Activated CD4-positive, alpha-beta memory T cell treated with anti-CD3 and anti-CD28 coated beads, Interleukin-2, amount 10 ng/mL, durations not matched to agents 7 days and 5 days (primary cell): ENCODE results near the gene INSM1. TPM values are rescaled to one million over a fixed set of nuclear protein-coding genes. Genes with fewer than 3 reads are reported as not detected.

ENCODE experiments used
- CTCF ChIA-PET: fragments of 350-600 bp; sonication (Branson Sonifier 250); formaldehyde crosslinking; loops from one replicate; lab custom pipeline; 2021; ENCODE audit warnings: antibody characterized with exemption, inconsistent platforms; lab: Charles Lee
- POLR2A ChIA-PET: fragments of 350-600 bp; sonication (Branson Sonifier 250); formaldehyde crosslinking; loops from one replicate; lab custom pipeline; 2021; ENCODE audit warnings: antibody characterized with exemption; lab: Charles Lee
- DNase-seq: peaks from one replicate; pipeline ENCODE4 v3.0.0-alpha.2; 2020
- H3K27ac Mint-ChIP-seq: one replicate; pipeline ENCODE4 v1.8.0; 2021; ENCODE audit warnings: mild to moderate bottlenecking, mixed read lengths
- H3K27me3 Mint-ChIP-seq: one replicate; pipeline ENCODE4 v1.8.0; 2021; ENCODE audit warnings: mixed read lengths
- H3K36me3 Mint-ChIP-seq: one replicate; pipeline ENCODE4 v1.8.0; 2021; ENCODE audit warnings: low read depth, mixed read lengths
- H3K4me1 Mint-ChIP-seq: one replicate; pipeline ENCODE4 v1.8.0; 2021; ENCODE audit warnings: mixed read lengths
- H3K4me3 Mint-ChIP-seq: one replicate; pipeline ENCODE4 v1.8.0; 2021; ENCODE audit warnings: mild to moderate bottlenecking, mixed read lengths
- H3K9me3 Mint-ChIP-seq: one replicate; pipeline ENCODE4 v1.8.0; 2021; ENCODE audit warnings: mixed read lengths
- total RNA-seq, 2 experiments: library from RNA; stranded (reverse); gene quantifications; one replicate each; pipeline ENCODE4 v1.2.3, GENCODE V29; 2021

The INSM1 gene
- total RNA-seq, 2 experiments from 2014 or later: not detected

GRCh38 chr20:20406306-20406705 is 38.4 kb downstream of the INSM1 start:
- no peaks in the 10 kb centered on the region for H3K27me3 Mint-ChIP-seq
- H3K9me3 Mint-ChIP-seq: no peaks in the 10 kb centered on the region
- ChIA-PET CTCF (no interaction called here), POLR2A (no interaction called here)
- H3K4me3 Mint-ChIP-seq: no peak overlapping the region
- H3K36me3 Mint-ChIP-seq: no peaks in the 10 kb centered on the region
- no peak for DNase-seq
- no peaks in the 10 kb centered on the region for H3K4me1 Mint-ChIP-seq
- H3K27ac Mint-ChIP-seq: no peak overlapping the region

DNA sequence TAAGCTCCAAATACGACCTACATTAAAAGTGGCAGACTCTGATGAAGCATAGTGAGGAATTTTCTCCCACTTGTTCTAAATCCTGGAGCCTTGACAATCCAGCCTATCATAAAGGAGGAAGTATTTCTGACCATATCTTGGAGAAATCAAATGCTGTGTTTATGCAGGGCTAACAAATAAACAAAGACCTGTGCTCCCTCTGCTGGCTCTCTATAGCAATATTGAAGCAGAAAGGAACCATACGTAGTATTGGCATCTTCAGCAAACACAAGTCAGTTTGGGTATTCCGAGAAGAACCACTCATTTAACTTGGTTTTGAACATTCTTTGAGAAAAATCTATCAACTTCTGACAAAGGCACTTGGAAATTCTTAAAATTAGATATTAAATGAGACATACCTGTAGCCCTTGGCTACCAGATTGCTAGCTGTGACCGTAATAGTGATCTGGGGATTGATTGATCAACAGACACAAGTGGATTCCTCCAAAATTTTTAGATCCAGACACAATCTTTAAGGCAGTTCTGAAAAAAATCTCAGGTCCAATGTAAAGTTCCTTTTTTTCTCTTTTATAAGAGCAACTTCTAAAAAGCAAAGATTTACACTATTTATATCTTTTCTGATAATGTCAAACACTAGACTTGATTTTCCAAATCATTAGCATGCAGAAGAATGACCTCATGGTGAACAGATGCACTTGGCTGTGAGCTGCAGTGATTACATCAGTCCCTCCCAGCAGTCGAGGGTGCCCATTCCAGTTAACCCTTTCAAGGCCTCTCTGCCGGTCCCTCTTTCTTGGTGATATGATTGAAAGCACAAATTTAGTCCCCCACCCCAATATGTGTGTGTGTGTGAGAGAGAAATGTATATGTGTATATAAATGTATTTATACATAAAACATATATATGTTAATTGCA is 40.2 kb downstream of the INSM1 start:
- no peaks in the 10 kb centered on the region for H3K9me3 Mint-ChIP-seq
- no peaks in the 10 kb centered on the region for H3K27me3 Mint-ChIP-seq
- no peak for DNase-seq
- H3K27ac Mint-ChIP-seq: no peak overlapping the region
- H3K36me3 Mint-ChIP-seq: no peaks in the 10 kb centered on the region
- ChIA-PET POLR2A (no interaction called here), CTCF (no interaction called here)
- no peak overlapping the region for H3K4me3 Mint-ChIP-seq
- H3K4me1 Mint-ChIP-seq: peaks cover 2% of the 10 kb centered on the region

DNA sequence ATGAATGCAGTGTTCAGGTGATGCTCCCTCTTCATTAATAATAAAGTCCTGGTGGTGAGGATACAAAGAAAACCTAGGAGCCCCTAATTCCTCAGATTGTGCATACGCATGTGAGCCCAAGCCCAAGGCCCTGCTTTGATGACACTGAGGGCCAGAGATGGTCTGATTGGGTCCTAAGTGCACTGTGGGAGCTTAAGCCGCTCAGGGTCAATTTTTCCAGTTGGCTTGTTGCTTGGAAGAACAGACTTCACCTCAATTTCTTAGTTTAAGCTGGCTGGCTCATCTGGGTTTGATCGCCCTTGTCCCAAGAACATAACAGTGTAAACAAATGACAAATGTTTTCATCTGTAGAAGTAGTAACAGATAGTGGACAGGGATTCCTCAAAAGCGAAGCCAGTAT is 41.4 kb downstream of the INSM1 start:
- Mint-ChIP-seq H3K27me3 (no peaks in the 10 kb centered on the region), H3K9me3 (no peaks in the 10 kb centered on the region), H3K27ac (no peak overlapping the region), H3K4me1 (peaks cover 2% of the 10 kb centered on the region), H3K36me3 (no peaks in the 10 kb centered on the region), H3K4me3 (no peak overlapping the region)
- ChIA-PET CTCF (no interaction called here), POLR2A (no interaction called here)
- DNase-seq: no peak

GRCh38 chr20:20410678-20411077 is 42.8 kb downstream of the INSM1 start:
- peaks cover 2% of the 10 kb centered on the region for H3K4me1 Mint-ChIP-seq
- no peaks in the 10 kb centered on the region for H3K36me3 Mint-ChIP-seq
- no peaks in the 10 kb centered on the region for H3K9me3 Mint-ChIP-seq
- no peak overlapping the region for H3K27ac Mint-ChIP-seq
- H3K4me3 Mint-ChIP-seq: no peak overlapping the region
- POLR2A ChIA-PET: no interaction called here
- H3K27me3 Mint-ChIP-seq: no peaks in the 10 kb centered on the region
- no peak for DNase-seq
- CTCF ChIA-PET: no interaction called here

DNA sequence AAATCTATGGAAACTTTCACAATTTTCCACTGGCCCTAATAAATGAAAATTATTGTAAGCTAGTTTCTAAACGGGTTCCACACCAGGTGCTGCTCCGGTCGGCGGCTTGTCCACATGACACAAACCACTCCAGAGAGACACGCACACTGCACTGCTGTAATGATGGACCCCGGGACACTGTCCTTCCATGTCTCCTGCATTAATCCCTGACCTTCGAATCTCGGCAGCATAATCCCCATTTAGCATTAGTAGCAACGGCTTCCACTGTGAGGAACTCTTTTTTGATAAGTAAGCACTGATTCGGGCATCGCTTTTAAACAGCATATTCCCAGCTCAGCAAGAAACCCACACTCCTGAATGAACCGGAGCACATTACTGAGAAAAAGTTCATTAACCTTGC is 43.5 kb downstream of the INSM1 start:
- Mint-ChIP-seq H3K4me3 (no peak overlapping the region), H3K4me1 (peaks cover 2% of the 10 kb centered on the region), H3K9me3 (no peaks in the 10 kb centered on the region), H3K27me3 (no peaks in the 10 kb centered on the region), H3K27ac (no peak overlapping the region), H3K36me3 (no peaks in the 10 kb centered on the region)
- ChIA-PET CTCF (no interaction called here), POLR2A (no interaction called here)
- DNase-seq: no peak

GRCh38 chr20:20411836-20412235 is 43.9 kb downstream of the INSM1 start:
- CTCF ChIA-PET: no interaction called here
- Mint-ChIP-seq H3K27ac (no peak overlapping the region), H3K9me3 (no peaks in the 10 kb centered on the region), H3K4me1 (peaks cover 2% of the 10 kb centered on the region), H3K36me3 (no peaks in the 10 kb centered on the region), H3K4me3 (no peak overlapping the region), H3K27me3 (no peaks in the 10 kb centered on the region)
- no peak for DNase-seq
- POLR2A ChIA-PET: no interaction called here

DNA sequence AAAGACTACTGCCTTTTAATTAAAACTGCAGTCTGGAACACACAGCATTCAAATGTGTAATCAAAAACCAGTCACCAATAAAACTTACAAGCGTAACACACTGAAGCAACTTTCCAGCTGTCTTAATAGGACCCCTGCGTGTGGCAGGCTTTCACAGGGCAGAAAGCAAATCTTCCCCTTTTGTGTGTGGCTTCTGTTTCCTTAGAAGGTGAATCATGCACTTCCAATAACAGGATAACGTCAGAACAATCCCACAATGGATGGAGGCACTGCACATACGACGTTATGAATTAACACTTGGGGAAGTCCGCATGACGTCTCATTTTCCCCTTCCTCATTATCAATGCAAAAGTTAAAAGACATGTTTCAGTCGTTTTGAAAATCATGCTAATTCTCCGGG is 44.8 kb downstream of the INSM1 start:
- no peak overlapping the region for H3K27ac Mint-ChIP-seq
- ChIA-PET POLR2A (no interaction called here), CTCF (no interaction called here)
- DNase-seq: no peak
- H3K4me3 Mint-ChIP-seq: no peak overlapping the region
- no peaks in the 10 kb centered on the region for H3K9me3 Mint-ChIP-seq
- H3K36me3 Mint-ChIP-seq: no peaks in the 10 kb centered on the region
- H3K4me1 Mint-ChIP-seq: peaks cover 2% of the 10 kb centered on the region
- H3K27me3 Mint-ChIP-seq: no peaks in the 10 kb centered on the region

DNA sequence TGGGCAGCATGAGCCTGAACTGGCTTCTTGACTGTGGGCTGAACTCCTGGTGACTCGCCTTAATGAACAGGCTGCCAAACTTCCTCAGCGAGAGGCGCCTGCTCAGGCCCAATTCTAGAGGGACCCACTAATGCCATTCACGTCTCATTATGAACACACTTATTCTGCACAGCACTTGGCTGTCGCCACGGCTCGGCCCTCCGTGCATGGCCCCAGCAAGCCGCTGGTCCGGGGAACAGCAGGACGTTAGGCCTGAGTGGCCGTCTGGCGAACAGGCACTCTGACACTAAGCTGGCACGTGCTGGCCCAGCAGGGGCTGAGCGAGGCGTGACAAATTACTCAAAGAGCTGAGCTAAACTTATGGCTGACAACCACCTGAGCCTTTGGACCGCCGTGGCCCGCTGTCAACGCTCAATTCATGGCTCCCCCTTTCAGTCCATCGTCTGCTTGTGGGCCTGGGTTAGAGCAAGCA is 45.9 kb downstream of the INSM1 start:
- Mint-ChIP-seq H3K27ac (no peak overlapping the region), H3K9me3 (no peaks in the 10 kb centered on the region), H3K4me1 (peaks cover 2% of the 10 kb centered on the region), H3K36me3 (no peaks in the 10 kb centered on the region), H3K27me3 (no peaks in the 10 kb centered on the region), H3K4me3 (no peak overlapping the region)
- no peak for DNase-seq
- CTCF ChIA-PET: no interaction called here
- POLR2A ChIA-PET: no interaction called here

DNA sequence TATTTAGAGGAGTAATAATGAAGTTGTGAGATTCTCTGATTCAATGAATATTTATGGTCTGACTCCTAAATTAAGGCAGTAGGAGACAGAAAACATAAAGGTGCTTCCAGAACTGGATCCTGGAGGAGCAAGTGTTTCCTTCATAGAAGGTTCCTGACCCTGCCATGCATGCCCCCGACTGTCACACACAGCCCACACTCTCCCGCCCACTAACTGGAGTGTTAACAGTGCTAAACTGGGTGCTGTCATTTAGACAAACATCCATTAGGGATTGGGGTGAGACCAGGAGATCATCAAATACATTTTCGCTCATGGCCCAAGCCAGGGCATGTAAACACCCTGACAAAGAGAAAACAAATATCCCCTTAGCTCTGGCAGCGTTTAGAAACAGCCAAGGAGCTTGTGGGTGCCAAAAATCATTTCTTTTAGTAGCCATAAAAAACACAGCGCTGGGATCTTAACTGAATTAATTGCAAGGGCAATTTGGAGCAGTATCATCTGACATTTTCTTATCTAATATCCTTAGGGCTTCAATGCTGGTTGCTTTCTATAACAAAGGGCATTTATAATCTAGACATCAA is 46.8 kb downstream of the INSM1 start:
- Mint-ChIP-seq H3K36me3 (no peaks in the 10 kb centered on the region), H3K4me1 (peaks cover 2% of the 10 kb centered on the region), H3K9me3 (no peaks in the 10 kb centered on the region), H3K27me3 (no peaks in the 10 kb centered on the region), H3K4me3 (no peak overlapping the region), H3K27ac (no peak overlapping the region)
- POLR2A ChIA-PET: no interaction called here
- CTCF ChIA-PET: no interaction called here
- DNase-seq: no peak

GRCh38 chr20:20415321-20415720 is 47.4 kb downstream of the INSM1 start:
- CTCF ChIA-PET: no interaction called here
- no peak overlapping the region for H3K27ac Mint-ChIP-seq
- no peak overlapping the region for H3K4me3 Mint-ChIP-seq
- POLR2A ChIA-PET: no interaction called here
- no peaks in the 10 kb centered on the region for H3K36me3 Mint-ChIP-seq
- H3K4me1 Mint-ChIP-seq: peaks cover 2% of the 10 kb centered on the region
- no peaks in the 10 kb centered on the region for H3K27me3 Mint-ChIP-seq
- no peaks in the 10 kb centered on the region for H3K9me3 Mint-ChIP-seq
- DNase-seq: no peak

- Mint-ChIP-seq H3K4me1 (no peaks in the 10 kb centered on the region), H3K36me3 (no peaks in the 10 kb centered on the region), H3K9me3 (no peaks in the 10 kb centered on the region), H3K27me3 (no peaks in the 10 kb centered on the region), H3K4me3 (no peak overlapping the region), H3K27ac (no peak overlapping the region)
- CTCF ChIA-PET: no interaction called here
- POLR2A ChIA-PET: no interaction called here
- DNase-seq: no peak
Observed at GRCh38 chr20:20417876-20418676, 50.2 kb downstream of the INSM1 start.
